Keratinocyte (primary cell): Measurements from ENCODE around the gene LANCL1. TPM values are rescaled to one million over a fixed set of nuclear protein-coding genes. Genes with fewer than 3 reads are reported as not detected.

Experiments
- DNase-seq: peaks from one replicate; pipeline ENCODE4 v3.0.0-alpha.2; 2011; ENCODE audit warnings: low read depth, missing footprints, low spot score
- FAIRE-seq: peaks from 2 replicates; lab custom pipeline; 2011; peaks lifted over from hg19 to GRCh38; lab: Jason Lieb, UNC
- H2AFZ ChIP-seq: 2 replicates; pipeline ENCODE4 v1.6.0; 2012; ENCODE audit warnings: low read length, control low read depth, inconsistent platforms; ENCODE audit not compliant: control insufficient read depth
- H3K27ac ChIP-seq: 2 replicates; pipeline ENCODE4 v1.5.1; 2011; ENCODE audit warnings: low read length; ENCODE audit not compliant: control insufficient read depth, insufficient read depth
- H3K27me3 ChIP-seq: 3 replicates; pipeline ENCODE4 v1.6.0; 2011; ENCODE audit warnings: low read length; ENCODE audit not compliant: control insufficient read depth, insufficient read depth; ENCODE audit errors: extremely low read depth
- H3K36me3 ChIP-seq, 2 experiments: 2 replicates in 1 of 2; 3 replicates in 1 of 2; pipeline ENCODE4 v1.5.1; 2011; ENCODE audit warnings: low read length in 2 of 2, mild to moderate bottlenecking in 1 of 2; ENCODE audit not compliant: control insufficient read depth in 2 of 2, insufficient read depth in 2 of 2; ENCODE audit errors: extremely low read depth in 1 of 2
- H3K4me1 ChIP-seq: 3 replicates; pipeline ENCODE4 v1.5.1; 2011; ENCODE audit warnings: low read length; ENCODE audit not compliant: control insufficient read depth, insufficient read depth; ENCODE audit errors: extremely low read depth
- H3K4me2 ChIP-seq: 3 replicates; pipeline ENCODE4 v1.6.0; 2011; ENCODE audit warnings: low read depth, low read length; ENCODE audit not compliant: control insufficient read depth, insufficient read depth; ENCODE audit errors: extremely low read depth
- H3K4me3 ChIP-seq, 3 experiments: fragments of 200-600 bp in 1 of 3; sonication (generic) in 1 of 3; 2 replicates in 2 of 3; 3 replicates in 1 of 3; pipeline ENCODE4 v1.5.1; 2011 to 2016; ENCODE audit warnings: low read length in 3 of 3, mild to moderate bottlenecking in 3 of 3, control low read depth in 2 of 3, inconsistent platforms in 1 of 3, low read depth in 1 of 3, mixed read lengths in 1 of 3, mixed run types in 1 of 3, moderate library complexity in 1 of 3; ENCODE audit not compliant: control insufficient read depth in 2 of 3, insufficient read depth in 2 of 3; ENCODE audit errors: extremely low read depth in 1 of 3
- H3K79me2 ChIP-seq: 2 replicates; pipeline ENCODE4 v1.6.0; 2012; ENCODE audit warnings: low read length; ENCODE audit not compliant: control insufficient read depth, insufficient read depth
- H3K9ac ChIP-seq: 3 replicates; pipeline ENCODE4 v1.6.0; 2011; ENCODE audit warnings: low read length; ENCODE audit not compliant: control insufficient read depth, insufficient read depth; ENCODE audit errors: extremely low read depth
- H3K9me1 ChIP-seq: 3 replicates; pipeline ENCODE4 v1.6.0; 2011; ENCODE audit warnings: low read length; ENCODE audit not compliant: control insufficient read depth, insufficient read depth; ENCODE audit errors: extremely low read depth
- H3K9me3 ChIP-seq: 2 replicates; pipeline ENCODE4 v1.5.1; 2012; ENCODE audit warnings: low read depth, low read length; ENCODE audit not compliant: control insufficient read depth
- H4K20me1 ChIP-seq: 3 replicates; pipeline ENCODE4 v1.6.0; 2011; ENCODE audit warnings: low read length; ENCODE audit not compliant: control insufficient read depth, insufficient read depth; ENCODE audit errors: extremely low read depth
- EZH2 ChIP-seq: IDR thresholded peaks from one replicate; pipeline ENCODE4 v1.6.1; 2012; ENCODE audit warnings: inconsistent platforms, mild to moderate bottlenecking, low read length, moderate library complexity
- dilution Hi-C: fragments of 300-500 bp; cut with MboI; formaldehyde crosslinking; loops from one replicate; pipeline ENCODE4 v1.7.0; 2020; ENCODE audit warnings: low sequenced_read_pairs; ENCODE audit not compliant: extremely low pct_ligation_motif_present
- polyA plus RNA-seq, 5 experiments: library from polyadenylated mRNA; depleted of rRNA in 3 of 5; stranded (reverse) in 3 of 5; stranded (forward) in 1 of 5; unstranded in 1 of 5; fragments of >200 nt; gene quantifications; 1 replicate in 1 of 5; 2 replicates in 3 of 5; 3 replicates in 1 of 5; pipeline versions ENCODE4 v1.2.1 to v1.2.3, GENCODE V29; 2011 to 2012; ENCODE audit warnings: missing spikeins in 2 of 5, low read depth in 1 of 5, low replicate concordance in 1 of 5
- TF ChIP-seq, protein P1 (sequence below), 3 experiments: IDR thresholded peaks in 1 of 3; conservative IDR thresholded peaks in 1 of 3; optimal IDR thresholded peaks in 1 of 3; 2 replicates in 2 of 3; 3 replicates in 1 of 3; pipeline versions ENCODE3 to v1.5.1; 2011; ENCODE audit warnings: low read length in 3 of 3, mild to moderate bottlenecking in 3 of 3, moderate library complexity in 2 of 3, control low read depth in 1 of 3, inconsistent platforms in 1 of 3; ENCODE audit not compliant: insufficient read depth in 2 of 3; ENCODE audit errors: extremely low read depth in 1 of 3

Gene LANCL1
- polyA plus RNA-seq, 1 donor (not counting 4 experiments of a cell fraction or from before 2014, with no cell fraction given): 86.4 TPM

DNA sequence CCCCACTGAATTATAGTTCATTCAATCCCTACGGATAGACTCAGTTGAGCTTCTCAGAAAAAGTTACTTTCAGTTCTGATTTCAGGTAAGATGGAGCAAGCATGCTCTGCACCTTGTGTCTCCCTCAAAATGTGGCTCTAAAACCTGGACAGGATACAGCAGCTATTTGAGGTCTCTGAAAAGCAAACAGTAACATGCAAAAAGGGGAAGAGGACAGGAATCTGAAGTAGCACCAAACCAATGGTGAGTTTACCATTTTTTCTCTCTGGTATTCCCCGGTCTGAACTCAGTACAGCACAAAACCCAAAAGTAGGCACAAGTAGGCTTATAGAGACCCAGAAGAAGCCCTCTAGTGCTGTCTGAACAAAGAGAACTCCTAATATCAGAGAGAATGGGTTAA is 34.1 kb downstream of the LANCL1 start:
- no peak overlapping the region for H3K9ac ChIP-seq
- FAIRE-seq (no peak), DNase-seq (no peak)
- peaks cover 5 to 6% of the 10 kb centered on the region in 2 experiments for H3K36me3 ChIP-seq
- no peak overlapping the region for H3K4me3 ChIP-seq
- dilution Hi-C loops: no loop called here
- H2AFZ ChIP-seq: no peak overlapping the region
- H3K9me1 ChIP-seq: no peaks in the 10 kb centered on the region
- no peaks in the 10 kb centered on the region for H3K9me3 ChIP-seq
- TF ChIP-seq, protein P1, sequence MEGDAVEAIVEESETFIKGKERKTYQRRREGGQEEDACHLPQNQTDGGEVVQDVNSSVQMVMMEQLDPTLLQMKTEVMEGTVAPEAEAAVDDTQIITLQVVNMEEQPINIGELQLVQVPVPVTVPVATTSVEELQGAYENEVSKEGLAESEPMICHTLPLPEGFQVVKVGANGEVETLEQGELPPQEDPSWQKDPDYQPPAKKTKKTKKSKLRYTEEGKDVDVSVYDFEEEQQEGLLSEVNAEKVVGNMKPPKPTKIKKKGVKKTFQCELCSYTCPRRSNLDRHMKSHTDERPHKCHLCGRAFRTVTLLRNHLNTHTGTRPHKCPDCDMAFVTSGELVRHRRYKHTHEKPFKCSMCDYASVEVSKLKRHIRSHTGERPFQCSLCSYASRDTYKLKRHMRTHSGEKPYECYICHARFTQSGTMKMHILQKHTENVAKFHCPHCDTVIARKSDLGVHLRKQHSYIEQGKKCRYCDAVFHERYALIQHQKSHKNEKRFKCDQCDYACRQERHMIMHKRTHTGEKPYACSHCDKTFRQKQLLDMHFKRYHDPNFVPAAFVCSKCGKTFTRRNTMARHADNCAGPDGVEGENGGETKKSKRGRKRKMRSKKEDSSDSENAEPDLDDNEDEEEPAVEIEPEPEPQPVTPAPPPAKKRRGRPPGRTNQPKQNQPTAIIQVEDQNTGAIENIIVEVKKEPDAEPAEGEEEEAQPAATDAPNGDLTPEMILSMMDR (optimal IDR thresholded peaks at IDR 0.05 in 1 of 3, IDR thresholded peaks at IDR 0.05 in 1 of 3, conservative IDR thresholded peaks at IDR 0.05 in 1 of 3; ENCODE audit: extremely low read depth in 1 of 3, insufficient read depth in 2 of 3, low read length in 3 of 3): no peak
- TF ChIP-seq EZH2: no peak
- no peaks in the 10 kb centered on the region for H3K27me3 ChIP-seq
- no peak overlapping the region for H3K4me2 ChIP-seq
- H3K27ac ChIP-seq: no peak overlapping the region
- peaks cover 7% of the 10 kb centered on the region for H3K79me2 ChIP-seq
- no peaks in the 10 kb centered on the region for H3K4me1 ChIP-seq
- no peaks in the 10 kb centered on the region for H4K20me1 ChIP-seq

DNA sequence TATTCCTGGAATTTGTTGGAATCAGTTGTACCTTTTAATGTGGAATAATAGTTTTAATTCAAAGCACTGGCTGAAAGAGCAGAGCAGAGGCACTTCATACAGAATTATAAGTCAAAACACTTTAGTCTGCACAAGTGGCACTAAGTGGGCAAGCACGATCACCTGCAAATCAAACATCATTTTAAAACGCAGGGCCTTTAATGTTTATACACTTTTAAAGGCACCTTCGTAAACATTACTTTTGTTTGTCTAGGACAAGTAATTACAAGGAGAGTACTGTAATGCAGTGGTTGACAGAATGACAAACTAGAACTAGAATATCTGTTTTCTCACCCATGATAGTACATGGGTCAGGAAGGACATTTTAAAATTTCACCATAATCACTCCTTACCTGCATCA is 36.4 kb downstream of the LANCL1 start:
- peaks cover 7% of the 10 kb centered on the region for H3K79me2 ChIP-seq
- no peaks in the 10 kb centered on the region for H3K9me3 ChIP-seq
- no peak overlapping the region for H3K4me3 ChIP-seq
- DNase-seq (no peak), FAIRE-seq (no peak)
- H3K27me3 ChIP-seq: no peaks in the 10 kb centered on the region
- no peak overlapping the region for H3K4me2 ChIP-seq
- no peaks in the 10 kb centered on the region for H3K9me1 ChIP-seq
- no peaks in the 10 kb centered on the region for H4K20me1 ChIP-seq
- H3K36me3 ChIP-seq: peaks cover 5 to 12% of the 10 kb centered on the region in 2 experiments
- H3K27ac ChIP-seq: no peak overlapping the region
- no peak overlapping the region for H2AFZ ChIP-seq
- H3K9ac ChIP-seq: no peak overlapping the region
- TF ChIP-seq EZH2: no peak
- TF ChIP-seq, protein P1 (optimal IDR thresholded peaks at IDR 0.05 in 1 of 3, IDR thresholded peaks at IDR 0.05 in 1 of 3, conservative IDR thresholded peaks at IDR 0.05 in 1 of 3; ENCODE audit: extremely low read depth in 1 of 3, insufficient read depth in 2 of 3, low read length in 3 of 3): no peak
- dilution Hi-C loops: no loop called here
- no peaks in the 10 kb centered on the region for H3K4me1 ChIP-seq
